SH-SY5Y (cell line): ENCODE data around the gene SLAMF7.

ENCODE experiments used
- GATA2 ChIP-seq: IDR thresholded peaks from 2 replicates; pipeline ENCODE4 v1.6.1; 2011; ENCODE audit warnings: mild to moderate bottlenecking, low read depth, low read length
- GATA3 ChIP-seq: IDR thresholded peaks from 2 replicates; pipeline ENCODE4 v1.6.1; 2011; ENCODE audit warnings: low read depth, mild to moderate bottlenecking, low read length, moderate library complexity

GRCh38 chr1:160718210-160718609 is 20.8 kb upstream of the SLAMF7 start:
- TF ChIP-seq GATA3 (no peak), GATA2 (no peak)
